Hematopoietic multipotent progenitor cell treated with erythropoietin and hydrocortisone succinate and interleukin-3 and kit ligand, for 8 days (in vitro differentiated cells): ENCODE data around the gene TM4SF20.
"Not testable (repeated sequence)": the region's sequence is repeated elsewhere in the genome, so short reads cannot be mapped to it uniquely, and the experiment has no call there.

Experiments used
- DNase-seq: peaks from one replicate; pipeline ENCODE4 v3.0.0-alpha.2; 2015

The TM4SF20 gene

GRCh38 chr2:227398684-227399670, 19.9 kb upstream of the TM4SF20 start:
- no peak for DNase-seq

- no peak for DNase-seq
These were observed 18.5 kb upstream of the TM4SF20 start for GRCh38 chr2:227397562-227397961.

- no peak for DNase-seq
These were observed 16.4 kb upstream of the TM4SF20 start for GRCh38 chr2:227395556-227395955.

GRCh38 chr2:227394401-227394800, 15.3 kb upstream of the TM4SF20 start:
- no peak for DNase-seq

- DNase-seq = no peak
These were observed 11.6 kb upstream of the TM4SF20 start for GRCh38 chr2:227390468-227391256.

- no peak for DNase-seq
These were observed 10.6 kb upstream of the TM4SF20 start for GRCh38 chr2:227389661-227390060.

- DNase-seq = no peak
These were observed 10.1 kb upstream of the TM4SF20 start for GRCh38 chr2:227389231-227389630.

GRCh38 chr2:227388537-227389011, 9.5 kb upstream of the TM4SF20 start:
- DNase-seq = no peak

- not testable (repeated sequence) for DNase-seq
These were observed 8.5 kb upstream of the TM4SF20 start, which contains the start of gene SCYGR1 for GRCh38 chr2:227387583-227387982. TSS of gene SCYGR1 (minus strand) at chr2:227387949. CDS start at chr2:227387949, 0 bp downstream.

GRCh38 chr2:227386630-227387029, 7.5 kb upstream of the TM4SF20 start:
- no peak for DNase-seq

- no peak for DNase-seq
These were observed 4.6 kb upstream of the TM4SF20 start for GRCh38 chr2:227383686-227384085.

- DNase-seq = not testable (repeated sequence)
These were observed 3.2 kb upstream of the TM4SF20 start for GRCh38 chr2:227382241-227382835.

GRCh38 chr2:227378371-227378782, 729 bp downstream of the TM4SF20 start:
- DNase-seq = no peak

- DNase-seq = no peak
These were observed 1.4 kb downstream of the TM4SF20 start for GRCh38 chr2:227377467-227378351.

GRCh38 chr2:227376656-227377396, 2.3 kb downstream of the TM4SF20 start:
- no peak for DNase-seq

GRCh38 chr2:227374158-227374557, 4.9 kb downstream of the TM4SF20 start:
- peak; percentile 19 for DNase-seq

- no peak for DNase-seq
These were observed 5.7 kb downstream of the TM4SF20 start for GRCh38 chr2:227373389-227373788.

GRCh38 chr2:227370791-227371312, 8.3 kb downstream of the TM4SF20 start:
- DNase-seq = no peak

GRCh38 chr2:227370092-227370491, 9.0 kb downstream of the TM4SF20 start:
- DNase-seq = no peak

GRCh38 chr2:227368574-227368973, 10.5 kb downstream of the TM4SF20 start:
- DNase-seq = no peak

- DNase-seq = no peak
These were observed 11.7 kb downstream of the TM4SF20 start for GRCh38 chr2:227367427-227367795.
